GM18520 (cell line): ENCODE results near the gene CLIC1.
"Not testable (repeated sequence)": the region's sequence is repeated elsewhere in the genome, so short reads cannot be mapped to it uniquely, and the experiment has no call there.

Experiments
- ATAC-seq: cut with Tn5 transposase; IDR thresholded peaks from one replicate; pipeline ENCODE4 v1.9.1; 2021; ENCODE audit not compliant: unreplicated experiment

The CLIC1 gene

GRCh38 chr6:31723980-31724691 lies 12.2 kb downstream of the CLIC1 start:
- ATAC-seq = no peak

GRCh38 chr6:31723245-31723979 lies 12.9 kb downstream of the CLIC1 start, which contains the start of gene MPIG6B:
MPIG6B (plus strand) TSS chr6:31723373; CDS start chr6:31723384, 11 bp downstream.
- ATAC-seq = no peak

- ATAC-seq = no peak
Observed at GRCh38 chr6:31722173-31722572, 14.2 kb downstream of the CLIC1 start.

GRCh38 chr6:31721351-31722020 lies 14.8 kb downstream of the CLIC1 start, which contains the start of gene LY6G6C:
LY6G6C (minus strand) TSS chr6:31721746; CDS start chr6:31721679, 67 bp downstream.
- ATAC-seq = no peak

- no peak for ATAC-seq
Observed at GRCh38 chr6:31720196-31720770, 16.0 kb downstream of the CLIC1 start.

- no peak for ATAC-seq
Observed at GRCh38 chr6:31719001-31719400, 17.3 kb downstream of the CLIC1 start.

GRCh38 chr6:31718265-31718664 lies 18.1 kb downstream of the CLIC1 start:
- no peak for ATAC-seq

- no peak for ATAC-seq
Observed at GRCh38 chr6:31717499-31718222, 18.7 kb downstream of the CLIC1 start.

- no peak for ATAC-seq
Observed at GRCh38 chr6:31715022-31715958, 21.0 kb downstream of the CLIC1 start, which contains the start of gene LY6G6D. LY6G6D (plus strand) TSS chr6:31715348; CDS start chr6:31715356, 8 bp downstream.

GRCh38 chr6:31713991-31714684 lies 22.2 kb downstream of the CLIC1 start:
- ATAC-seq = no peak

GRCh38 chr6:31713465-31713864 lies 22.9 kb downstream of the CLIC1 start:
- ATAC-seq = no peak

- no peak for ATAC-seq
Observed at GRCh38 chr6:31712296-31712695, 24.0 kb downstream of the CLIC1 start.

- no peak for ATAC-seq
Observed at GRCh38 chr6:31711233-31711632, 25.1 kb downstream of the CLIC1 start.

GRCh38 chr6:31710523-31711219 lies 25.7 kb downstream of the CLIC1 start:
- ATAC-seq = no peak

GRCh38 chr6:31709157-31709556 lies 27.2 kb downstream of the CLIC1 start:
- not testable (repeated sequence) for ATAC-seq

GRCh38 chr6:31708224-31708623 lies 28.1 kb downstream of the CLIC1 start:
- ATAC-seq = no peak

GRCh38 chr6:31707701-31708100 lies 28.6 kb downstream of the CLIC1 start:
- ATAC-seq = no peak

- no peak for ATAC-seq
Observed at GRCh38 chr6:31706599-31706998, 29.7 kb downstream of the CLIC1 start, which contains the start of gene LY6G6F. LY6G6F (plus strand) TSS chr6:31706866; CDS start chr6:31706907, 41 bp downstream.
